Tongue (tissue), 2 donors: ENCODE results near the gene IRX4. TPM values are rescaled to one million over a fixed set of nuclear protein-coding genes. Genes with fewer than 3 reads are reported as not detected.

Experiments
- DNase-seq: peaks from one replicate; pipeline ENCODE4 v3.0.0-alpha.2; 2015
- total RNA-seq: library from RNA; depleted of rRNA; stranded (reverse); fragments of >200 nt; gene quantifications from one replicate; pipeline ENCODE4 v1.2.3, GENCODE V29; 2014

IRX4 gene
- total RNA-seq, 1 donor from 2014 or later, result 2.5 TPM

- peak; percentile 29 for DNase-seq
Observed at GRCh38 chr5:1836176-1836890, 46.4 kb downstream of the IRX4 start.

DNA sequence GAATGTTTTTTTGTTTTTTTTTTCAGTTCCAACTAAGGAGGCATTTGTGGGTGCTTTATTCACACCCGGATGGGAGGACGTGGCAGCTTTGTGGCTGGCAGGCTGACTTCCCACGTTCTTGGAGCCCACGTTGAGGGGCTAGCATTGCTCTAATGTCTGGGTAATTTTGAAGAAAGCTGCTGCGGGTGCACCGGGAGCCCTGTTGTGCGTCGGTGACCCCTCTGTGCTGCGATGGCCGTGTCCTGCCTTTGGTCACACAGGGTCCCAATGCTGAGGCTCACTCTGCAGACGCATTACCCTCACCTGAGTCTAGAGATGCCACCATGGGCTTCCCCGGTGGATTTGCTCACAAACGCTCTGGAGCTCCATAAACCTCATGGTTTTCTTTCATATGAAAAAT is 47.3 kb downstream of the IRX4 start:
- no peak for DNase-seq

DNA sequence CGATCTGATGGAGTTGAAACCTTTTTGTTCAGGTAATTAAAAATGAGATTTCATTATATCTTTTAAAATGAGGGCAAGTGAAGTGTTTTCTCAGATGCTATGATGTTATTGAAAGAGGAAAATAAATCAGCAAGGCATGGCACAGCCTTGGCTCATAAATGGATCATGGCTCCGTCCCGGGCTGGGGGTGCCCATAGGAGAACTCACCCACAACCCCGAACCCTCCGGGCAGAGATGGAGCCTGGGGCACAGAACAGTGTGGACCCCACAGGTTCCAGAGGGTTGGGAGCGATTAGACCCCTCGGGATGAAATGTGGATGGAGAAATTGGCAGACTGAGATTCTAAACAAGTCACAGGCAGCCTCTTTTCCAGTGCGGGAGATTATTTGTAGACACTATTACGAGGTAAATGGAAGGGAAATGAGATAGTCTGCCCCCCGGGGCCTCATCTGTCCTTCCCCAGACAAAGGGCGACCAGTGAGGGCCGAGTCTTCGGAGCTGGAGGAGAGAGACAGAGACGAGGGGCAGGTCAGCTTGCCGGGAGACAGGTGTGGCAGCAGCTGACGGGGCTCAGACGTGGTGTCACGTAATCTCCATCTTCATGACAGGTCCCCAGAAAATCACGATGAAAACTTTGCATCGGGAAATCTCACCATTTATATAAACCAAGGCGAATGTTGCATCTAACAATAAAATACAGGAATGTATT is 47.9 kb downstream of the IRX4 start:
- no peak for DNase-seq

- no peak for DNase-seq
Observed at GRCh38 chr5:1834022-1834551, 48.6 kb downstream of the IRX4 start.

DNA sequence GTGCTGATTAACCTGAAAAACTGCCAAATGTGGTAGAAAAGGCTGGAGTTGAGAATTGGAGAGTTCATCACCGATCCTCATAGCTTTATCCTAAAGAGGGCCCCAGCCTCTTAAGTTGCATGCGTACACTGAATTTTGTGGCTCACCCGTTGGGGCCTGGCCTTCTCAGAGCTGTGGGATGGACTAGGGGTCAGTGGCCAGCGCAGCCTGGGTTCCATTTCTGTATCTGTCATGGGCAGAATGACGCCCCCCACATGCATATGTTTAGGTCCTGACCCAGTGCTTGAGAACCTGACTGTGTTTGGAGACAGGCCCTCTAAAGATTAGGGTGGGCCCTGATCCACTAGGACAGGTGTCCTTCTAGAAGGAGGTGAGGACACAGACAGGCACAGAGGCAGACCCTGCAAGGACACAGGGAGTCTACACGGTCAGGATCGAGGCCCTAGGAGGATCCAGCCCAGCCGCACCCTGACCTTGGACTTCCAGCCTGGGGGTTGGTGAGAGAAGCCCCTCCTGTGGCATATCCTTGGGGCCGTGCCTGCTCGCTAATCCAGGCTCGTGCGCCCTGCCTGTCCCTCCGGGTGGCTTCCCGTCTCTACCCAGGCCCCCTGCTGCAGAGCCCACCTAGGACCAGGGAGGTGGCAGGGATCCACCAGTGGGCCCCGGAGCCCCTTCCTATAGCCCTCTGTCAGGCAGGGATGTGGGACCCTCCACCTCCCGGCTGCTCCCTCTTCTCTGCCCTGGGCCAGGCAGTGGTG is 49.3 kb downstream of the IRX4 start:
- no peak for DNase-seq

- DNase-seq, result no peak
Observed at GRCh38 chr5:1832511-1833250, 50.0 kb downstream of the IRX4 start.

DNA sequence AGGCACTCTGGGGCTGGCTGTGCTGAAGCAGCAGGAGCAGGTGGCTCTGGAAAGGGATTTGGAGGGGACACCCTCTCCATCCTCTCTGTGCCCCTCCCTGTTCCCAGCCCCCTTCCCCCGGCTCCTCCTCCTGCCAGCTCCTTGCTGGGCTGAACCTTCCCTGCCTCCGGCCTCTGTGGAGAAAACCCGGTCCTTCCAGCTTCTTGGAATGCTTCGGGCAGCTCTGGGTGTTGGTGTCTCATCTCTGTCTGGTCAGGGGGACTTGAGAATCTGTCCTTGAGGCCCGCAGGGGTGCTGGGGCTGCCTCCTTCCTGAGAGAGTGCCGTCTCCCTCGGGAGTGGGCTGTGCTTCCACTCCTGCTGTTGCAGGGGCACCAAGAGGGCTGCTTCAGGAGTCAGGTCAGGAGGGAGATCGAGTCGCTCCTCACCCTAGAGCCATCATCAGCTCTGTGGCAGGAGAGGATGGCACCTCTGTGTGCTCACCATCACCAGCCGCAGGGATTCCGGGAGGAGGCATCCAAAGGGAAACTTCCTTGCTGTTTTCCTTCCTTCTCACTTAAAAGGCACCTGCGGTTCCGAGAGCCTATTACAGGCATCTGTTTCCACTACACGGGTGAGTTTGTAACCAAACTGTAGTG is 50.9 kb downstream of the IRX4 start:
- peak; percentile 24 for DNase-seq

DNA sequence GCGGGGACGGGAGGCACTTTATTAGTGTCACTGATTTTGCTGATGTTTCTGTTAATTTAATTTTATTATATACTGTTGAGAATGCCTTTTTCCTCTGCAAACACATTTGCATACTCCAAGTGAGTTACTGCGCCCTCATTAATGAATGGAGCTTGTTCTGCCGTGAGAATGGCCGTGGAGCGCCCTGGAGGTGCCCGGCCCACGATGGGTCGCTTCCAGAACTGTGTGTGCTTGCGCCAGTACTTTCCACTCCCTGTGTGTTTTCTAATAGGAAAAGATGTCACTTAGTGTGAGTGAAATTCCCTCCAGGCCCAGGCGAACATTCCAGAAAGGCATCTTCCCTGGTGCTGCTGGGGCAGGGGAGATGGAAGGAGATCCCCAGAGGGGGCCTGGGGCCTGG is 51.5 kb downstream of the IRX4 start:
- DNase-seq, result no peak

- DNase-seq, result no peak
Observed at GRCh38 chr5:1830571-1831228, 52.0 kb downstream of the IRX4 start.

DNA sequence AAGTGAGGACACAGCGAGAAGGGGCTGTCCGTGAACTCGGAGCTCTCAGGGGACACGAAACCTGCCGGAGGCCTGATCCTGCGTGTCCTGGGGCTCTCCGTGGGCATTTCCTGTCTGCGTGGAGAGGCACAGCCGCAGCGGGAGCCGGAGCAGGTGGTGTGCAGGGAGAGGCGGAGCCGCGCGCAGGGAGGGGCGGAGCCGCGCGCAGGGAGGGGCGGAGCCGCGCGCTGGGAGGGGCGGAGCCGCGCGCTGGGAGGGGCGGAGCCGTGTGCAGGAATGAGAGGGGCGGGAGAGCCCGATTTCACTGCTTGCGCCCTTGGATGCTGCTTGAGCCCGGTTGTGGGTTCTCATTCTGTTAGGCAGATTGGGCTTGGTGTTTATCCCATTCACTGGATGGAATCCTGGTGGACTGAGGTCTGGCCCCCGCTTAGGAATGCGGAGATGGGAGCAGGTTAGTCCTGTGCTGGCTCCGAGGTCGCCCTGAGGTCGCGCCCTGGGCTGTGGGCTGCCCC is 54.8 kb downstream of the IRX4 start:
- DNase-seq, result no peak

Other genes starting within 250 kb of the IRX4 start
- 28.7 TPM for gene MRPL36, start 83.1 kb downstream of the IRX4 start, total RNA-seq
- 51.6 TPM for gene NDUFS6, start 81.5 kb downstream of the IRX4 start, total RNA-seq